Suprapubic skin (tissue), 3 donors: ENCODE measurements around the gene KLF7.

Experiments used
- CTCF ChIP-seq, 2 donors: fragments of 200-600 bp in 1 of 2; fragments of 450-650 bp in 1 of 2; sonication (generic) in 1 of 2; IDR thresholded peaks; one replicate each; pipeline ENCODE4 v1.5.1; 2016 to 2019; ENCODE audit warnings: antibody characterized with exemption in 2 of 2, mild to moderate bottlenecking in 1 of 2, moderate library complexity in 1 of 2
- POLR2A ChIP-seq, 2 donors: fragments of 450-650 bp; IDR thresholded peaks; one replicate each; pipeline ENCODE4 v1.6.1; 2017; ENCODE audit warnings: antibody characterized with exemption in 2 of 2, mild to moderate bottlenecking in 2 of 2, moderate library complexity in 2 of 2

- TF ChIP-seq CTCF (IDR thresholded peaks at IDR 0.05): no peak
- no peak for TF ChIP-seq POLR2A (IDR thresholded peaks at IDR 0.05)
These were observed 38.9 kb downstream of the KLF7 start for GRCh38 chr2:207126724-207127308.
